HG03139 (cell line): ENCODE measurements around the gene SPINT2.

Experiments used
- ATAC-seq: cut with Tn5 transposase; IDR thresholded peaks from one replicate; pipeline ENCODE4 v1.9.1; 2021; ENCODE audit not compliant: unreplicated experiment

The SPINT2 gene

GRCh38 chr19:38291855-38292254, 27.5 kb downstream of the SPINT2 start:
- no peak for ATAC-seq

DNA sequence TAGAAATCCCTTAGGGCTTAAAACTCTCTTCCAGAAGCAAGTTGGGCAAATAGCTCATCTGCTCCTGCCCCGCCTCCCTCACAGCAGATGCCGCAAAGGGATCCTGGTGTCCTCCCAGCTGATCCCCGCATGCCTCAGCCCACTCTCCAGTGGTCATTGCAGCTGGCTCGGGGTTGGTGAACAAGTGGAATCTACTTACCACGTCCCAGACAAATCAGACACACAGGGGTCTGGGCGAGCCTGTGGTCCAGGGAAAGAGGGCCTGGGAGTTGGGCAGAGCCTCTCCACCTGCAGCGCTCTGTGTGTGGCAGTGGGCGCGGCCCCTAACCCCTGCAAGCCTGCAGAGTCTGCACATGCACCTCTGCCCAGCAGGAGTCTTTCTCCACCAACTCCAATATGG, 28.9 kb downstream of the SPINT2 start:
- ATAC-seq = no peak

- no peak for ATAC-seq
Measured at GRCh38 chr19:38294090-38294489, 29.7 kb downstream of the SPINT2 start.

GRCh38 chr19:38298821-38299680, 34.7 kb downstream of the SPINT2 start:
- ATAC-seq = no peak

- no peak for ATAC-seq
Measured at GRCh38 chr19:38303517-38304351, 39.4 kb downstream of the SPINT2 start, which contains the start of gene C19orf33. C19orf33 (plus strand) TSS chr19:38304251; CDS start chr19:38304262, 11 bp downstream.

- no peak for ATAC-seq
Measured at GRCh38 chr19:38304352-38304865, 40.0 kb downstream of the SPINT2 start.

- ATAC-seq = no peak
Measured at GRCh38 chr19:38304866-38305429, 40.6 kb downstream of the SPINT2 start.

DNA sequence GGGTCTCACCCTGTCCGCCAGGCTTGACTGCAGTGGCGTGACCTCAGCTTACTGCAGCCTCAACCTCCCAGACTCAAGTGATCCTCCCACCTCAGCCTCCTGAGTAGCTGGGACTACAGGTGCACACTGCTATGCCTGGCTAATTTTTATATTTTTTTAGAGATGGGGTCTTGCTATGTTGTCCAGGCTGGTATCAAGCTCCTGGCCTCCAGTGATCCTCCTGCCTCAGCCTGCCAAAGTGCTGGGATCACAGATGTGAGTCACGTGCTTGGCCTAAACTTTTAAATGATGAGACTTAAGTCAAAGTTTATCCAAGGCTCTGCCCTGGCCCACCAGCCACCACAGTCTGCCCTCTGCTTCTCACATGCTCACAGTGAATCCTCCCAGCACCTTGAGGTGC, 41.9 kb downstream of the SPINT2 start:
- ATAC-seq = no peak

- no peak for ATAC-seq
Measured at GRCh38 chr19:38307076-38307475, 42.7 kb downstream of the SPINT2 start.

DNA sequence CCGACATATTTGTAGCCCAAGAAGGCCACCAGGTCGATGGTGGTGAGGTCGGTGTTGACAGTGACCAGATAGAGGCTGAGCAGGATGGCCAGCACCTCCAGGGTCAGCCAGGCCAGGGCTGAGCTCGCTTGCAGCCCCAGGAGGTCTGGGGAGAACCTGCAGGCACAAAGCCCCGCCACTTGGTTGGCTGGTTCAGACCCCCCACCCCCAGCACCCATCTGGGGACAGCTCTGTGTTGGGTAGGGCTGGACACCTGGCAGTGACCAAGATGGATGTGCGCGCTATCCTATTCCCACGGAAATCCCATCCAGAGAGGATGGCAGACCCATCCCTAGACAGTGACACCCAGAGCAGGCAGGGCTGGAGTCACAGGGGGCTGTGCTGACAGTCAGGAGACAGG, 43.2 kb downstream of the SPINT2 start:
- ATAC-seq = no peak

DNA sequence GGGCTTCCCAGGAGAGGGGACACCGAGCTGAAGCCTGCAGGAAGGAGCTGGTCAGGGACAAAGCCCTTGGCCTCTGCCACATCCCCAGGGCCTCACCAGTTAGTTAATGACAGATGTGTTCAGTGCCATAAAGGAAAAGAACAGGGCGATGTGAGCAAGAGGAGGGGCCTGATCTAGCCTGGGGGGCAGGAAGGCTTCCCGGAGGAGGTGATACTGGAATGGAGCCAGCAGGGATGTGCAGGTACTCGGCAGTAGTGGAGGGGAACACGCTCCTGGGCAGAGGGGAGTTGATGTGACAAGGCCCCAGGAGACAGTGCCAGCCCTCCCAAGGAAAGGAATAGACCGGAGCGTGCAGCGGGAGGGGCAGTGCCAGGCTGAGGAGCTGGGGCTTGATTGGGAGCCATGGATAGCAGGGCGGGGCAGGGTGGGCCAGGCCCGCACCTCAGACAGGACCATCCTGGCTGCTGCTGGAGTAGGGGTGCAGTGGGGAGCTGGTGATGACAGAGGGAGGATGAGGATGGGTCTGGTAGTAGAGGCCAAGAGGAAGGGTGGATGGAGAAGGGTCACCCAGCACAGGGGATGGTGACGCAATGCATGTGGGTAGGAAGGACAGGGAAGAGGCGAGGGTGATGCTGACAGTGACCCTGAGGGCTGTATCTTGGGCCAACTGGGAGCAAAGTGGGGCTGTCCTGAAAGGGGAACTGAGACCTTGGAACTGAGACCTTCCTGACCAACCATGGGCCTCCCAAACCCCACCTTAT, 43.8 kb downstream of the SPINT2 start:
- no peak for ATAC-seq

DNA sequence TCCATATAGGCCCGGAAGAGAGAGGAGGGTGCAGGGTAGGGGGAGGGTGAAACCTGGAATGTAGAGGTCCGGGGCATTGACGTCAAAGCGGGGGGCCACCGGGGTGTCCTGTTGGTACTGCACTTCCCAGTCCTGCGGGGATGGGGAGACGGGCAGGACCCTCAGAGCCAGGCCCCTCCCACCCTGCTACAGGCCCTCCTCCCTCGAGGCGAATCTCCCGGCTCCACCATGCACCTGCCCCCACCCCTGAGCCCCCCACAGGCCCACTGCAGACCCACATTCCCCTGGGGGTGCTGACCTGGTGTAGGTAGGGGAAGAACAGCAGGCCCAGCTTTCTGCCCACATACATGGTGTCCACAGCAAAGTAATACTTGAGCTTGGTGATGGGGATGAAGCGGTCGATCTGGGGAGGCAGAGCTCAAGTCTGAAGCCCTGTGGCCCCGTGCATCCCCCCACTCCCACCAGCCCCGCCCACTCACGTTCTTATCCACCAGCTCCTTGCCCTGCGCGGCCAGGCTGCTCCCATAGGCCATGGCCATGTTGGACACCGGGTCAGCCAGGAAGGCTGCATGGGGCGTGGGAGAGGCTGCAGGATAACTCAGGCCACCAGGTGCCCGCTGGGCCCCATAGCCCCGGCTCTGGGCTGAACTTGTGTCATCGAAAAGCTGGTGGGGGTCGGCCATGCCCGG, 44.7 kb downstream of the SPINT2 start:
- ATAC-seq = no peak

GRCh38 chr19:38309615-38310278, 45.4 kb downstream of the SPINT2 start:
- no peak for ATAC-seq

DNA sequence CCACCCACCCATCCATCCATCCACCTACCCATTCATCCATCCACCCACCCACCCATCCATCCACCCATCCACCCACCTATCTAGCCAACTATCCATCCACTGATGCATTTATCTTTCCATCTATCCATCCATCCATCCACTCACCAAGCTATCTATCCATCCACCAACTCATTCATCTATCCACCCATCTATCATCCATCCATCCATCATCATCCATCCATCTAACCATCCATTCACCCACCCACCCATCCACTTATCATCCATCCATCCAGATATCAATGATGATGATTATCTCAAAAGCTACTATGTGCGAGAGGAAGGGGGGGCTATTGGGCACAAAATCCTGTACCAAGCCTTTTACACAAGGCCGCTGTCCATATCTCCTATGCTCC, 45.9 kb downstream of the SPINT2 start:
- ATAC-seq = no peak

DNA sequence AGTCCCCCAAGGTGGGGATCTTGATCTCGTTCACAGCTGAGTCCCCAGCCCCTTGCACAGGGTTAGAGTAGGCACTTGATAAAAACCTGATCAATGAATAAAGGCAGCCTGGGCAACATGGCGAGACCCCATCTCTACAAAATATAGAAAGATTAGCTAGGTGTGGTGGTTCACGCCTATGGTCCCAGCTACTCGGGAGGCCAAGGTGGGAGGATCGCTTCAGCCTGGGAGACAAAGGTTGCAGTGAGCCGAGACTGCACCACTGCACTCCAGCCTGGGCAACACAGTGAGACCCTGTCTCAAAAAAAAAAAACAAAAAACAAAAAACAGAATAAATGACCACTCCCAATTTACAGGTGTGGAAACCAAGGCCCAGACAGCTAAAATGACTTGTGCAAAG, 46.6 kb downstream of the SPINT2 start:
- ATAC-seq = no peak

GRCh38 chr19:38315657-38316476, 51.5 kb downstream of the SPINT2 start, which contains the start of gene YIF1B:
YIF1B (minus strand) TSS chr19:38315947; CDS start chr19:38315917, 30 bp downstream.
- peak; percentile 76 for ATAC-seq

DNA sequence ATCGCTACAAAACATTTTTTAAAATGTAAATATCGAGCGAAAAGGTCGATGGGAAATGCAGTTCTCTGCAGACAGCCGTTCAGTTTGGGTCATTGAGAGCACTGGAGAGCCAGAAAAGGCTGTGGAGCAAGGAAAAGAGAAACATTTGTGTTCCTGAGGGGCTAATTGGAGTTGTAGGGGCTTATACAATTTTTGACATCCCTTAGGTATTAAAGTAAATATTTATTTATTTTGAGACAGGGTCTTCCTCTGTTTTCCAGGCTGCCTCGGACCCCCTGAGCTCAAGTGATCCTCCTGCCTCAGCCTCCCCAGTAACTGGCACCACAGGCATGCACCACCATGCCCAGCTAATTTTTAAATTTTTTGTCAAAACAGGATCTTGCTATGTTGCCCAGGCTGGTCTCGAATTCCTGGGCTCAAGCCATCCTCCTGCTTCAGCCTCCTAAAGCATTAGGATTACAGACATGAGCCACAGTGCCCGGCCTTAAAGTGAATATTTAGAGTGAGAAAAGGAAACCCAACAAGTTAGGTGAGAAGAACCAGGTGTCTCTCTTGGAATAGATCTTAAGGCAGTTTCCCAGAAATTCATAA, 52.2 kb downstream of the SPINT2 start:
- no peak for ATAC-seq

GRCh38 chr19:38317104-38317612, 52.8 kb downstream of the SPINT2 start:
- no peak for ATAC-seq
